OCI-LY7 (cell line): Measurements from ENCODE around the gene CAPN14. TPM values are rescaled to one million over a fixed set of nuclear protein-coding genes. Genes with fewer than 3 reads are reported as not detected.
A peak's percentile ranks its signal among the peaks of the same experiment; 100 is the strongest.

Experiments
- BruUV-seq: library from RNA; stranded (reverse); fragments of 400-500 nt; replicated peaks from 2 replicates; lab custom pipeline; 2021; lab: Mats Ljungman, UMichigan
- CTCF ChIA-PET: fragments of 300-600 bp; sonication (Branson Sonifier 250); formaldehyde crosslinking; loops from one replicate; lab custom pipeline; 2022; ENCODE audit warnings: antibody characterized with exemption; ENCODE audit not compliant: unreplicated experiment; lab: Charles Lee
- POLR2A ChIA-PET: fragments of 300-600 bp; sonication (Branson Sonifier 250); formaldehyde crosslinking; loops from one replicate; lab custom pipeline; 2022; ENCODE audit warnings: antibody characterized with exemption; lab: Charles Lee
- DNase-seq: peaks from one replicate; pipeline ENCODE4 v3.0.0-alpha.2; 2015; ENCODE audit warnings: low spot score
- H2AFZ ChIP-seq: fragments of 200-600 bp; sonication (generic), shearing (Covaris generic); 2 replicates; pipeline ENCODE4 v1.6.1; 2014; ENCODE audit warnings: mild to moderate bottlenecking, antibody characterized with exemption, low read length, moderate library complexity
- H3K27ac ChIP-seq: fragments of 200-600 bp; sonication (generic); 2 replicates; pipeline ENCODE4 v1.5.1; 2014; ENCODE audit warnings: mixed run types, low read depth, mild to moderate bottlenecking, moderate library complexity, low read length, inconsistent platforms; ENCODE audit not compliant: poor library complexity, severe bottlenecking
- H3K36me3 ChIP-seq: fragments of 200-600 bp; sonication (generic); 2 replicates; pipeline ENCODE4 v1.6.1; 2014; ENCODE audit warnings: mild to moderate bottlenecking, antibody characterized with exemption, low read length, moderate library complexity, mixed read lengths; ENCODE audit not compliant: insufficient read depth
- H3K4me1 ChIP-seq: fragments of 200-600 bp; sonication (generic); 2 replicates; pipeline ENCODE4 v1.5.1; 2014; ENCODE audit warnings: mild to moderate bottlenecking, low read length; ENCODE audit not compliant: insufficient read depth, poor library complexity, severe bottlenecking
- H3K4me2 ChIP-seq: fragments of 200-600 bp; sonication (generic); 2 replicates; pipeline ENCODE4 v1.6.1; 2014; ENCODE audit warnings: mild to moderate bottlenecking, low read length
- H3K4me3 ChIP-seq: fragments of 200-600 bp; sonication (generic); 2 replicates; pipeline ENCODE4 v1.5.1; 2014; ENCODE audit warnings: mild to moderate bottlenecking, low read depth, low read length; ENCODE audit not compliant: poor library complexity, severe bottlenecking
- H3K79me2 ChIP-seq: fragments of 200-600 bp; sonication (generic); 2 replicates; pipeline ENCODE4 v1.6.1; 2016; ENCODE audit warnings: low read depth, mild to moderate bottlenecking, low read length, moderate library complexity, mixed read lengths; ENCODE audit not compliant: insufficient read depth
- H3K9me2 ChIP-seq: fragments of 200-600 bp; sonication (generic); 2 replicates; pipeline ENCODE4 v1.6.1; 2016; ENCODE audit warnings: mild to moderate bottlenecking, low read length, mixed read lengths; ENCODE audit not compliant: insufficient read depth
- H3K9me3 ChIP-seq: fragments of 200-600 bp; sonication (generic); 2 replicates; pipeline ENCODE4 v1.6.1; 2014; ENCODE audit warnings: mild to moderate bottlenecking, mixed run types, low read length, mixed read lengths
- H4K20me1 ChIP-seq: fragments of 200-600 bp; sonication (generic); 2 replicates; pipeline ENCODE4 v1.6.1; 2014; ENCODE audit warnings: mild to moderate bottlenecking, antibody characterized with exemption, low read length, moderate library complexity, mixed read lengths; ENCODE audit not compliant: insufficient read depth
- CTCF ChIP-seq: fragments of 200-600 bp; sonication (generic); conservative IDR thresholded peaks from 2 replicates; pipeline ENCODE4 v1.5.1; 2014; ENCODE audit warnings: mild to moderate bottlenecking, antibody characterized with exemption, low read length, moderate library complexity, mixed read lengths
- EZH2phosphoT487 ChIP-seq: fragments of 200-600 bp; sonication (generic); IDR thresholded peaks from 2 replicates; pipeline ENCODE4 v1.6.1; 2018; ENCODE audit warnings: low read depth, borderline replicate concordance, mild to moderate bottlenecking, mixed run types, antibody characterized with exemption, low read length, moderate library complexity, mixed read lengths
- intact Hi-C: fragments of 100-400 bp; cut with micrococcal nuclease; formaldehyde crosslinking; loops from one replicate; pipeline ENCODE4 v1.10.0; 2022; ENCODE audit not compliant: unreplicated experiment
- total RNA-seq, 2 experiments: library from RNA; depleted of rRNA in 1 of 2; stranded (reverse); fragments of >200 nt in 1 of 2; shearing (Covaris generic) in 1 of 2; gene quantifications; 2 replicates each; pipeline ENCODE4 v1.2.3, GENCODE V29; 2014 to 2022

Gene CAPN14
- total RNA-seq, 2 experiments from 2014 or later = 1.4 to 4.0 TPM

- ChIA-PET POLR2A (interaction anchor here (0.9 to 1.6 kb wide), 2 partner anchors 9 to 15 kb away, joined by 4 to 5 read pairs; no protein-coding TSS in a partner anchor), CTCF (interaction anchor here (1.2 to 3.0 kb wide), 2 partner anchors 12 to 87 kb away, joined by 3 to 11 read pairs; no protein-coding TSS in a partner anchor)
- peak overlapping the region; percentile 61 for H3K4me3 ChIP-seq
- H3K27ac ChIP-seq = peak overlapping the region; percentile 95
- H3K79me2 ChIP-seq = peaks cover 13% of the 10 kb centered on the region; the same call in 1 of the 2 replicates
- no peaks in the 10 kb centered on the region for H4K20me1 ChIP-seq
- intact Hi-C loops = loop anchor here (10.0 kb wide), 2 partner anchors 913 to 967 kb away; partner anchors contain the start of gene SLC30A6
- H3K9me2 ChIP-seq = no peaks in the 10 kb centered on the region
- H3K9me3 ChIP-seq = 0 out of 2 replicates have a peak, but pooled peaks cover 5% of the 10 kb centered on the region
- H2AFZ ChIP-seq = 0 out of 2 replicates have a peak overlapping the region, but pooled peaks have one; percentile 3
- BruUV-seq = no TSS peak
- peaks cover 43% of the 10 kb centered on the region for H3K36me3 ChIP-seq
- DNase-seq = peak; percentile 11
- H3K4me1 ChIP-seq = peaks cover 66% of the 10 kb centered on the region
- TF ChIP-seq CTCF (no peak), EZH2phosphoT487 (no peak)
- peak overlapping the region; percentile 74 for H3K4me2 ChIP-seq
Measured at GRCh38 chr2:31251851-31252250, 34.5 kb upstream of the CAPN14 start.

GRCh38 chr2:31251018-31251417 is 33.7 kb upstream of the CAPN14 start:
- Histone ChIP-seq H3K4me1 (peaks cover 60% of the 10 kb centered on the region), H3K4me2 (peak overlapping the region; percentile 74), H2AFZ (no peak overlapping the region), H3K9me3 (0 out of 2 replicates have a peak, but pooled peaks cover 5% of the 10 kb centered on the region), H4K20me1 (no peaks in the 10 kb centered on the region), H3K9me2 (no peaks in the 10 kb centered on the region), H3K4me3 (no peak overlapping the region), H3K36me3 (peaks cover 49% of the 10 kb centered on the region), H3K27ac (peak overlapping the region; percentile 95), H3K79me2 (peaks cover 13% of the 10 kb centered on the region; the same call in 1 of the 2 replicates)
- no TSS peak for BruUV-seq
- POLR2A ChIA-PET = no interaction called here
- TF ChIP-seq CTCF = no peak
- TF ChIP-seq EZH2phosphoT487 = no peak
- DNase-seq = peak; percentile 9
- CTCF ChIA-PET = interaction anchor here (0.5 to 3.0 kb wide), 3 partner anchors 13 to 584 kb away, joined by 3 to 11 read pairs (median 3); partner anchors contain the start of gene EHD3
- intact Hi-C loops = loop anchor here (10.0 kb wide), 2 partner anchors 914 to 966 kb away; partner anchors contain the start of gene SLC30A6
